ENCODE data around the gene OAT. TPM values are rescaled to one million over a fixed set of nuclear protein-coding genes. Genes with fewer than 3 reads are reported as not detected.

The OAT gene
- total and polyA plus RNA-seq, 10 of the 15 experiments (the other 5 are each of a cell fraction or from before 2014, with no cell fraction given) = 1.2 to 9.8 (median 1.6) TPM

- WGBS (ENCODE audit: insufficient coverage, insufficient replicate concordance, low lambda C conversion rate, missing lambda C conversion rate) = 73% methylated on average over 2 of the region's 2 CpGs
- no peak for FAIRE-seq
- ChIA-PET CTCF (interaction anchor here (0.7 kb wide), 2 partner anchors 10 to 11 kb away, joined by 3 to 4 read pairs; no protein-coding TSS in a partner anchor), POLR2A (no interaction called here), RAD21 (ENCODE audit: unreplicated experiment) (no interaction called here), SMC1A (ENCODE audit: uncharacterized antibody, unreplicated experiment) (no interaction called here)
- Histone ChIP-seq H3K36me3 (ENCODE audit: control insufficient read depth in 2 of 2, insufficient read depth in 2 of 2, low read length in 1 of 2) (no peaks in the 10 kb centered on the region), H3K4me1 (ENCODE audit: control insufficient read depth, insufficient read depth, low read length) (no peaks in the 10 kb centered on the region), H3K79me2 (ENCODE audit: control insufficient read depth, insufficient read depth, low read length) (no peaks in the 10 kb centered on the region), H3K4me3 (no peak overlapping the region), H3K27me3 (replicated peaks in 1 of 2; ENCODE audit: control insufficient read depth in 2 of 2, insufficient read depth in 2 of 2, low read length in 1 of 2) (0 out of 4 replicates have a peak, but pooled peaks cover 0 to under 1% of the 10 kb centered on the region in 2 experiments), H2AFZ (ENCODE audit: control insufficient read depth, low read depth, low read length) (no peak overlapping the region), H3K27ac (ENCODE audit: control insufficient read depth, insufficient read depth) (no peak overlapping the region), H3K9ac (ENCODE audit: control insufficient read depth, insufficient read depth, low read length) (no peak overlapping the region), H3K9me3 (replicated peaks; ENCODE audit: control insufficient read depth, insufficient read depth, low read length) (no peaks in the 10 kb centered on the region; the same call in 2 of the 3 replicates), H4K20me1 (ENCODE audit: control insufficient read depth, insufficient read depth) (no peaks in the 10 kb centered on the region), H3K4me2 (ENCODE audit: control insufficient read depth, insufficient read depth) (no peak overlapping the region)
- DNase-seq (ENCODE audit: low read depth, low spot score) = no peak
- in situ Hi-C loops (cut with MboI) = no loop called here
- BruUV-seq (replicated peaks) = no TSS peak
- intact Hi-C loops (cut with micrococcal nuclease; ENCODE audit: unreplicated experiment) = no loop called here
- no peak for ATAC-seq
- TF ChIP-seq FOS (IDR thresholded peaks at IDR 0.05; ENCODE audit: borderline replicate concordance, extremely low read depth, insufficient read length) = no peak
- TF ChIP-seq ELK1 (IDR thresholded peaks at IDR 0.05; ENCODE audit: low read depth, low read length) = no peak
- no peak for TF ChIP-seq ZBTB11 (CRISPR knock-in tag; IDR thresholded peaks at IDR 0.05)
- TF ChIP-seq, protein P1, sequence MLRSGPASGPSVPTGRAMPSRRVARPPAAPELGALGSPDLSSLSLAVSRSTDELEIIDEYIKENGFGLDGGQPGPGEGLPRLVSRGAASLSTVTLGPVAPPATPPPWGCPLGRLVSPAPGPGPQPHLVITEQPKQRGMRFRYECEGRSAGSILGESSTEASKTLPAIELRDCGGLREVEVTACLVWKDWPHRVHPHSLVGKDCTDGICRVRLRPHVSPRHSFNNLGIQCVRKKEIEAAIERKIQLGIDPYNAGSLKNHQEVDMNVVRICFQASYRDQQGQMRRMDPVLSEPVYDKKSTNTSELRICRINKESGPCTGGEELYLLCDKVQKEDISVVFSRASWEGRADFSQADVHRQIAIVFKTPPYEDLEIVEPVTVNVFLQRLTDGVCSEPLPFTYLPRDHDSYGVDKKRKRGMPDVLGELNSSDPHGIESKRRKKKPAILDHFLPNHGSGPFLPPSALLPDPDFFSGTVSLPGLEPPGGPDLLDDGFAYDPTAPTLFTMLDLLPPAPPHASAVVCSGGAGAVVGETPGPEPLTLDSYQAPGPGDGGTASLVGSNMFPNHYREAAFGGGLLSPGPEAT (IDR thresholded peaks at IDR 0.05; ENCODE audit: low read depth) = no peak
- no peak for TF ChIP-seq GATAD2B (conservative IDR thresholded peaks at IDR 0.05; ENCODE audit: low read depth)
- no peak for TF ChIP-seq LARP7 (IDR thresholded peaks at IDR 0.05)
- TF ChIP-seq SKIL (IDR thresholded peaks at IDR 0.05; ENCODE audit: low read depth, poor library complexity, severe bottlenecking) = no peak
- TF ChIP-seq ATF7 (IDR thresholded peaks at IDR 0.05; ENCODE audit: low read depth) = no peak
- no peak for TF ChIP-seq SMC3 (IDR thresholded peaks at IDR 0.05; ENCODE audit: borderline replicate concordance, low read length)
- no peak for TF ChIP-seq CEBPB (IDR thresholded peaks at IDR 0.05; ENCODE audit: borderline replicate concordance in 1 of 2, low read depth in 2 of 2, low read length in 2 of 2)
- no peak for TF ChIP-seq EP300 (IDR thresholded peaks at IDR 0.05; ENCODE audit: borderline replicate concordance in 1 of 2, control insufficient read depth in 1 of 2, low read depth in 2 of 2, low read length in 2 of 2)
- no peak for TF ChIP-seq ZSCAN29 (IDR thresholded peaks at IDR 0.05)
- no peak for TF ChIP-seq MXI1 (IDR thresholded peaks at IDR 0.05; ENCODE audit: low read depth, low read length)
- TF ChIP-seq IKZF1 (conservative IDR thresholded peaks at IDR 0.05) = no peak
Observed at GRCh38 chr10:124415210-124415609, 3.5 kb downstream of the OAT start.

Measured in GM12878 (cell line).